ENCODE results near the gene RBM15.

DNA sequence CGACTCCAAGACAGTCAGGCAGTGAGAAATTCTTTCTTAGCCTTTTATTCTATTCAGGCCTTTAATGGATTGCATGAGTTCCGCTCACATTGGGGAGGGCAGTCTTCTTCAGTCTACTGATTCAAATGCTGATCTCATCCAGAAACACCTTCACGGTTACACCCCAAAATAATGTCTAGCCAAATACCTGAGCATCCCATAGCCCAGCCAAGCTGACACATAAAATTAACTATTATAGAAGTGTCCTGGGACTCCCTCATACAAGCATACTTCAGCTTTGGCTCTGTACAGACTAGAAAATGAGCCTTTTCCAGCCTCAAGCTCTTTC is 55.3 kb downstream of the RBM15 start:
- TF ChIP-seq, protein P1, sequence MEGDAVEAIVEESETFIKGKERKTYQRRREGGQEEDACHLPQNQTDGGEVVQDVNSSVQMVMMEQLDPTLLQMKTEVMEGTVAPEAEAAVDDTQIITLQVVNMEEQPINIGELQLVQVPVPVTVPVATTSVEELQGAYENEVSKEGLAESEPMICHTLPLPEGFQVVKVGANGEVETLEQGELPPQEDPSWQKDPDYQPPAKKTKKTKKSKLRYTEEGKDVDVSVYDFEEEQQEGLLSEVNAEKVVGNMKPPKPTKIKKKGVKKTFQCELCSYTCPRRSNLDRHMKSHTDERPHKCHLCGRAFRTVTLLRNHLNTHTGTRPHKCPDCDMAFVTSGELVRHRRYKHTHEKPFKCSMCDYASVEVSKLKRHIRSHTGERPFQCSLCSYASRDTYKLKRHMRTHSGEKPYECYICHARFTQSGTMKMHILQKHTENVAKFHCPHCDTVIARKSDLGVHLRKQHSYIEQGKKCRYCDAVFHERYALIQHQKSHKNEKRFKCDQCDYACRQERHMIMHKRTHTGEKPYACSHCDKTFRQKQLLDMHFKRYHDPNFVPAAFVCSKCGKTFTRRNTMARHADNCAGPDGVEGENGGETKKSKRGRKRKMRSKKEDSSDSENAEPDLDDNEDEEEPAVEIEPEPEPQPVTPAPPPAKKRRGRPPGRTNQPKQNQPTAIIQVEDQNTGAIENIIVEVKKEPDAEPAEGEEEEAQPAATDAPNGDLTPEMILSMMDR (IDR thresholded peaks at IDR 0.05; ENCODE audit: low read length) = no peak
- no peak for TF ChIP-seq EZH2 (optimal IDR thresholded peaks at IDR 0.05; ENCODE audit: low read depth, low read length)

Data from MM.1S (cell line).